Liver (tissue), 9 donors: ENCODE measurements around the gene SCN10A. TPM values are rescaled to one million over a fixed set of nuclear protein-coding genes. Genes with fewer than 3 reads are reported as not detected.

Experiments used
- DNase-seq: peaks from one replicate; pipeline ENCODE4 v3.0.0-alpha.2; 2017; ENCODE audit warnings: low spot score
- H3K27ac ChIP-seq, 2 donors: one replicate each; pipeline ENCODE4 v1.7.0; 2013; ENCODE audit warnings: inconsistent platforms in 2 of 2, low read length in 2 of 2, control low read depth in 1 of 2, low read depth in 1 of 2, mild to moderate bottlenecking in 1 of 2
- H3K27me3 ChIP-seq, 4 donors: one replicate each; pipeline versions ENCODE4 v1.6.1 to v1.7.0; 2013; ENCODE audit warnings: low read length in 3 of 4, inconsistent platforms in 1 of 4, mild to moderate bottlenecking in 1 of 4, moderate library complexity in 1 of 4; ENCODE audit not compliant: control insufficient read depth in 4 of 4, insufficient read depth in 4 of 4
- H3K36me3 ChIP-seq, 4 donors: one replicate each; pipeline versions ENCODE4 v1.6.1 to v1.7.0; 2013; ENCODE audit warnings: low read length in 3 of 4, mild to moderate bottlenecking in 3 of 4, low read depth in 1 of 4, moderate library complexity in 1 of 4; ENCODE audit not compliant: control insufficient read depth in 4 of 4, insufficient read depth in 3 of 4
- H3K4me1 ChIP-seq, 4 donors: one replicate each; pipeline versions ENCODE4 v1.6.1 to v1.7.0; 2013; ENCODE audit warnings: low read length in 3 of 4, mild to moderate bottlenecking in 3 of 4, moderate library complexity in 1 of 4; ENCODE audit not compliant: control insufficient read depth in 4 of 4, insufficient read depth in 4 of 4
- H3K4me3 ChIP-seq, 3 donors: one replicate each; pipeline versions ENCODE4 v1.6.1 to v1.7.0; 2013; ENCODE audit warnings: low read length in 3 of 3, control low read depth in 1 of 3, low read depth in 1 of 3, mild to moderate bottlenecking in 1 of 3
- H3K9ac ChIP-seq, 2 donors: one replicate each; pipeline ENCODE4 v1.7.0; 2013; ENCODE audit warnings: low read length in 2 of 2, mild to moderate bottlenecking in 2 of 2, moderate library complexity in 2 of 2, control low read depth in 1 of 2, low read depth in 1 of 2
- H3K9me3 ChIP-seq, 4 donors: one replicate each; pipeline versions ENCODE4 v1.6.1 to v1.7.0; 2013; ENCODE audit warnings: low read length in 3 of 4; ENCODE audit not compliant: control insufficient read depth in 4 of 4
- ATF3 ChIP-seq: IDR thresholded peaks from 2 replicates; pipeline ENCODE4 v1.6.1; 2016; ENCODE audit warnings: antibody characterized with exemption
- EGR1 ChIP-seq, 2 donors: IDR thresholded peaks; 2 replicates each; pipeline ENCODE4 v1.6.1; 2016 to 2018; ENCODE audit warnings: antibody characterized with exemption in 2 of 2, low read depth in 2 of 2
- FOXA1 ChIP-seq: IDR thresholded peaks from 2 replicates; pipeline ENCODE4 v1.6.1; 2016; ENCODE audit warnings: antibody characterized with exemption
- FOXA2 ChIP-seq: IDR thresholded peaks from 2 replicates; pipeline ENCODE4 v1.6.1; 2016; ENCODE audit warnings: antibody characterized with exemption
- GABPA ChIP-seq, 2 donors: IDR thresholded peaks in 1 of 2; conservative IDR thresholded peaks in 1 of 2; 2 replicates each; pipeline ENCODE4 v1.6.1; 2016; ENCODE audit warnings: antibody characterized with exemption in 2 of 2, mild to moderate bottlenecking in 1 of 2, moderate library complexity in 1 of 2
- HNF4A ChIP-seq, 2 donors: conservative IDR thresholded peaks; 2 replicates each; pipeline ENCODE4 v1.6.1; 2016; ENCODE audit warnings: antibody characterized with exemption in 2 of 2, mild to moderate bottlenecking in 2 of 2
- HNF4G ChIP-seq: IDR thresholded peaks from 2 replicates; pipeline ENCODE4 v1.6.1; 2016; ENCODE audit warnings: antibody characterized with exemption
- JUND ChIP-seq, 2 donors: IDR thresholded peaks; 2 replicates each; pipeline ENCODE4 v1.6.1; 2016; ENCODE audit warnings: antibody characterized with exemption in 2 of 2
- MAX ChIP-seq: IDR thresholded peaks from 2 replicates; pipeline ENCODE4 v1.6.1; 2016; ENCODE audit warnings: antibody characterized with exemption
- RAD21 ChIP-seq, 2 donors: IDR thresholded peaks; 2 replicates each; pipeline ENCODE4 v1.6.1; 2016; ENCODE audit warnings: antibody characterized with exemption in 2 of 2, mild to moderate bottlenecking in 2 of 2
- REST ChIP-seq: IDR thresholded peaks from 2 replicates; pipeline ENCODE4 v1.6.1; 2016; ENCODE audit warnings: antibody characterized with exemption, mild to moderate bottlenecking
- RXRA ChIP-seq, 2 donors: IDR thresholded peaks; 2 replicates each; pipeline ENCODE4 v1.6.1; 2017 to 2018; ENCODE audit warnings: antibody characterized with exemption in 2 of 2, mild to moderate bottlenecking in 1 of 2
- SP1 ChIP-seq: IDR thresholded peaks from 2 replicates; pipeline ENCODE4 v1.6.1; 2018; ENCODE audit warnings: antibody characterized with exemption, mild to moderate bottlenecking
- TAF1 ChIP-seq: conservative IDR thresholded peaks from 2 replicates; pipeline ENCODE4 v1.6.1; 2016; ENCODE audit warnings: antibody characterized with exemption, mild to moderate bottlenecking
- YY1 ChIP-seq: IDR thresholded peaks from 2 replicates; pipeline ENCODE4 v1.6.1; 2016; ENCODE audit warnings: antibody characterized with exemption, mild to moderate bottlenecking
- ZBTB33 ChIP-seq: IDR thresholded peaks from 2 replicates; pipeline ENCODE4 v1.6.1; 2016; ENCODE audit warnings: antibody characterized with exemption
- WGBS: extraction: QIAGEN DNeasy Blood & Tissue Kit; methylation state at CpG from one replicate; pipeline ENCODE4 v1.1.7; 2013; 5-methylcytosine and 5-hydroxymethylcytosine counted together
- polyA plus RNA-seq, 2 donors: library from polyadenylated mRNA; stranded (reverse) in 1 of 2; unstranded in 1 of 2; fragments of 200-250 nt in 1 of 2; fragments of >200 nt in 1 of 2; fragmentation: Nextera tagmentation in 1 of 2; extraction: Ambion mirVana in 1 of 2; gene quantifications; one replicate each; pipeline versions ENCODE4 v1.2.1 to v1.2.3, GENCODE V29; 2013 to 2015
- total RNA-seq, 2 donors: library from RNA; depleted of rRNA; stranded (reverse); fragments of >200 nt; gene quantifications; one replicate each; pipeline ENCODE4 v1.2.3, GENCODE V29; 2014
- donor health status: healthy.
- donor health status: healthy.
- donor health status: healthy.
- donor health status: healthy.
- donor health status: healthy.

SCN10A gene
- total and polyA plus RNA-seq, 4 donors: under 0.01 TPM; not detected in 3

- no peak overlapping the region for H3K27ac ChIP-seq
- H3K9ac ChIP-seq: no peak overlapping the region
- H3K9me3 ChIP-seq: no peaks in the 10 kb centered on the region
- TF ChIP-seq RAD21 (IDR thresholded peaks at IDR 0.05): no peak
- H3K4me3 ChIP-seq: no peak overlapping the region
- H3K4me1 ChIP-seq: no peaks in the 10 kb centered on the region
- H3K27me3 ChIP-seq: peaks cover 0 to 4% (median 0%) of the 10 kb centered on the region in 4 donors
- DNase-seq: no peak
- 48% methylated on average over 5 of the region's 5 CpGs for WGBS
- H3K36me3 ChIP-seq: no peaks in the 10 kb centered on the region
These were observed 131.5 kb downstream of the SCN10A start for GRCh38 chr3:38684546-38684945.

GRCh38 chr3:38669668-38670067, 146.3 kb downstream of the SCN10A start:
- no peak for TF ChIP-seq RXRA (IDR thresholded peaks at IDR 0.05)
- TF ChIP-seq JUND (IDR thresholded peaks at IDR 0.05): no peak
- TF ChIP-seq RAD21 (IDR thresholded peaks at IDR 0.05): no peak
- TF ChIP-seq ZBTB33: no peak
- no peak for TF ChIP-seq FOXA1
- TF ChIP-seq REST: no peak
- TF ChIP-seq ATF3: no peak
- TF ChIP-seq EGR1 (IDR thresholded peaks at IDR 0.05; ENCODE audit: low read depth in 2 of 2): no peak
- no peak for TF ChIP-seq SP1
- TF ChIP-seq TAF1: no peak
- no peak for TF ChIP-seq MAX
- no peak for TF ChIP-seq HNF4A (conservative IDR thresholded peaks at IDR 0.05)
- TF ChIP-seq YY1: no peak
- no peak for TF ChIP-seq GABPA (IDR thresholded peaks at IDR 0.05 in 1 of 2, conservative IDR thresholded peaks at IDR 0.05 in 1 of 2)
- TF ChIP-seq FOXA2: no peak
- TF ChIP-seq HNF4G: no peak
- H3K9ac ChIP-seq: no peak overlapping the region
- DNase-seq: no peak
- H3K4me1 ChIP-seq: no peaks in the 10 kb centered on the region
- 25% methylated on average over 4 of the region's 4 CpGs for WGBS
- no peaks in the 10 kb centered on the region for H3K9me3 ChIP-seq
- no peaks in the 10 kb centered on the region for H3K27me3 ChIP-seq
- no peak overlapping the region for H3K4me3 ChIP-seq
- H3K27ac ChIP-seq: no peak overlapping the region
- H3K36me3 ChIP-seq: no peaks in the 10 kb centered on the region
